ENCODE results near the gene STX4. TPM values are rescaled to one million over a fixed set of nuclear protein-coding genes. Genes with fewer than 3 reads are reported as not detected.

The STX4 gene
- total and polyA plus RNA-seq, 4 donors = 11.4 to 22.1 (median 17.4) TPM

DNA sequence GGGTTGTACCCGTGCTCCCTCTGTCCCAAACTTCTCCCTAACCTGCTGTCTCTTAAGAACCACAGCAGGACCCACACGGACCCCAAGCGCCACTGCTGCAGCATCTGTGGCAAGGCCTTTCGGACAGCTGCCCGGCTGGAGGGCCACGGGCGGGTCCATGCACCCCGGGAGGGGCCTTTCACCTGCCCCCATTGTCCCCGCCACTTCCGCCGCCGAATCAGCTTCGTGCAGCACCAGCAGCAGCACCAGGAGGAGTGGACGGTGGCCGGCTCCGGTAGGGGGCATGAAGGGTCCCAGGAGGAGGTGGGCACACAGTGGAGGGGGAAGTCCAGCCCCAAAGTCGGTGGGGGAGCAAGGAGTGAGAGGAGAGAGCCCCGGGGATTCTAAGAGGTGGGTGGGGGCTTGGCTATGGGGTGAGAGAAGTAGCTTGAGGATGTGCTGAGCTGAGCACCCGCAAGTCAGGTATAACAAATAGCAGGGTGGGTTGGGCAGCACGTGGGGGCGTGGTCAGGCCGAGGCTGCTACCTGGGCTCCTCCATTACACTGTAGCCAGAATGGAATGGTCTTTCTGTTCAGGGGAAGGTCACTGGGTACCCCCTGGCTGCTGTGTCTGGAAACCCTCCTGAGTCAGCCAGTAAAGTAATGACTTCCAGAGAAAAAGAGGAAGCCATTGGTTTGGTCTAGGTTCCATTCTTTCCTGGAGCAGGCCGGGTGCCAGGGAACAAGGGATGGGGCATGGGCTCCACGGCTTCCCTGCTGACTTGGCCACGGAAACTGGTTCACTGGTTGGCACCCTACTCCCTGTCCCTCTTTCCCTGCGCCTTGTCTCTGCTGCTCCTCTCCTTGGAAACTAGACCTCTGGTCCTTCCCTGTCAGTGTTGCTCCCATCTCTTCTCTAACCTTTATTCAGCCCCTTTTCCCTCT, 48.3 kb downstream of the STX4 start:
- no peak for DNase-seq (ENCODE audit: low spot score)

GRCh38 chr16:31082368-31083045, 49.1 kb downstream of the STX4 start:
- Histone ChIP-seq H3K9me3 (ENCODE audit: control insufficient read depth in 4 of 4, low read length in 3 of 4) (no peaks in the 10 kb centered on the region), H3K27me3 (ENCODE audit: control insufficient read depth in 4 of 4, insufficient read depth in 4 of 4, low read length in 3 of 4) (no peaks in the 10 kb centered on the region), H3K9ac (ENCODE audit: low read depth in 1 of 2, low read length in 2 of 2) (no peak overlapping the region), H3K4me3 (ENCODE audit: low read depth in 1 of 3, low read length in 3 of 3) (no peak overlapping the region), H3K36me3 (ENCODE audit: control insufficient read depth in 4 of 4, insufficient read depth in 3 of 4, low read depth in 1 of 4, low read length in 3 of 4) (peaks cover 5 to 64% (median 28%) of the 10 kb centered on the region in 4 donors), H3K27ac (ENCODE audit: low read depth in 1 of 2, low read length in 2 of 2) (no peak overlapping the region), H3K4me1 (ENCODE audit: control insufficient read depth in 4 of 4, insufficient read depth in 4 of 4, low read length in 3 of 4) (no peaks in the 10 kb centered on the region)
- TF ChIP-seq GABPA (IDR thresholded peaks at IDR 0.05 in 1 of 2, conservative IDR thresholded peaks at IDR 0.05 in 1 of 2) = no peak
- no peak for TF ChIP-seq JUND (IDR thresholded peaks at IDR 0.05)
- TF ChIP-seq RAD21 (IDR thresholded peaks at IDR 0.05) = no peak
- WGBS = 87% methylated on average over 14 of the region's 14 CpGs
- no peak for DNase-seq (ENCODE audit: low spot score)

More for the DNA sequence above, 48.3 kb downstream of the STX4 start:
- H3K4me3 ChIP-seq (ENCODE audit: low read depth in 1 of 3, low read length in 3 of 3) = no peak overlapping the region
- H3K36me3 ChIP-seq (ENCODE audit: control insufficient read depth in 4 of 4, insufficient read depth in 3 of 4, low read depth in 1 of 4, low read length in 3 of 4) = peaks cover 9 to 64% (median 30%) of the 10 kb centered on the region in 4 donors
- no peak overlapping the region for H3K9ac ChIP-seq (ENCODE audit: low read depth in 1 of 2, low read length in 2 of 2)
- no peaks in the 10 kb centered on the region for H3K9me3 ChIP-seq (ENCODE audit: control insufficient read depth in 4 of 4, low read length in 3 of 4)
- no peaks in the 10 kb centered on the region for H3K4me1 ChIP-seq (ENCODE audit: control insufficient read depth in 4 of 4, insufficient read depth in 4 of 4, low read length in 3 of 4)
- H3K27me3 ChIP-seq (ENCODE audit: control insufficient read depth in 4 of 4, insufficient read depth in 4 of 4, low read length in 3 of 4) = no peaks in the 10 kb centered on the region
- no peak overlapping the region for H3K27ac ChIP-seq (ENCODE audit: low read depth in 1 of 2, low read length in 2 of 2)
- TF ChIP-seq RAD21 (IDR thresholded peaks at IDR 0.05) (no peak), REST (IDR thresholded peaks at IDR 0.05) (no peak), RXRA (IDR thresholded peaks at IDR 0.05) (no peak)
- 87% methylated on average over 26 of the region's 26 CpGs for WGBS

- WGBS = 74% methylated on average over 9 of the region's 9 CpGs
- peaks cover 5 to 59% (median 26%) of the 10 kb centered on the region in 4 donors for H3K36me3 ChIP-seq (ENCODE audit: control insufficient read depth in 4 of 4, insufficient read depth in 3 of 4, low read depth in 1 of 4, low read length in 3 of 4)
- no peak for DNase-seq (ENCODE audit: low spot score)
- TF ChIP-seq TAF1 (conservative IDR thresholded peaks at IDR 0.05) (no peak), HNF4G (IDR thresholded peaks at IDR 0.05) (no peak), RXRA (IDR thresholded peaks at IDR 0.05) (no peak), FOXA2 (IDR thresholded peaks at IDR 0.05) (no peak), REST (IDR thresholded peaks at IDR 0.05) (no peak), HNF4A (conservative IDR thresholded peaks at IDR 0.05) (no peak), YY1 (IDR thresholded peaks at IDR 0.05) (no peak), JUND (IDR thresholded peaks at IDR 0.05) (no peak), RAD21 (IDR thresholded peaks at IDR 0.05) (no peak), NR2F2 (IDR thresholded peaks at IDR 0.05) (no peak)
- TF ChIP-seq, protein P1, sequence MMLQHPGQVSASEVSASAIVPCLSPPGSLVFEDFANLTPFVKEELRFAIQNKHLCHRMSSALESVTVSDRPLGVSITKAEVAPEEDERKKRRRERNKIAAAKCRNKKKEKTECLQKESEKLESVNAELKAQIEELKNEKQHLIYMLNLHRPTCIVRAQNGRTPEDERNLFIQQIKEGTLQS (IDR thresholded peaks at IDR 0.05) = no peak
- TF ChIP-seq, protein P2, sequence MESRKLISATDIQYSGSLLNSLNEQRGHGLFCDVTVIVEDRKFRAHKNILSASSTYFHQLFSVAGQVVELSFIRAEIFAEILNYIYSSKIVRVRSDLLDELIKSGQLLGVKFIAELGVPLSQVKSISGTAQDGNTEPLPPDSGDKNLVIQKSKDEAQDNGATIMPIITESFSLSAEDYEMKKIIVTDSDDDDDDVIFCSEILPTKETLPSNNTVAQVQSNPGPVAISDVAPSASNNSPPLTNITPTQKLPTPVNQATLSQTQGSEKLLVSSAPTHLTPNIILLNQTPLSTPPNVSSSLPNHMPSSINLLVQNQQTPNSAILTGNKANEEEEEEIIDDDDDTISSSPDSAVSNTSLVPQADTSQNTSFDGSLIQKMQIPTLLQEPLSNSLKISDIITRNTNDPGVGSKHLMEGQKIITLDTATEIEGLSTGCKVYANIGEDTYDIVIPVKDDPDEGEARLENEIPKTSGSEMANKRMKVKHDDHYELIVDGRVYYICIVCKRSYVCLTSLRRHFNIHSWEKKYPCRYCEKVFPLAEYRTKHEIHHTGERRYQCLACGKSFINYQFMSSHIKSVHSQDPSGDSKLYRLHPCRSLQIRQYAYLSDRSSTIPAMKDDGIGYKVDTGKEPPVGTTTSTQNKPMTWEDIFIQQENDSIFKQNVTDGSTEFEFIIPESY (IDR thresholded peaks at IDR 0.05) = no peak
- TF ChIP-seq, protein P3, sequence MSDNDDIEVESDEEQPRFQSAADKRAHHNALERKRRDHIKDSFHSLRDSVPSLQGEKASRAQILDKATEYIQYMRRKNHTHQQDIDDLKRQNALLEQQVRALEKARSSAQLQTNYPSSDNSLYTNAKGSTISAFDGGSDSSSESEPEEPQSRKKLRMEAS (IDR thresholded peaks at IDR 0.05) = no peak
Observed at GRCh38 chr16:31083081-31083480, 49.7 kb downstream of the STX4 start.

More at GRCh38 chr16:31083081-31083480, 49.7 kb downstream of the STX4 start:
- Histone ChIP-seq H3K4me3 (ENCODE audit: low read depth in 1 of 3, low read length in 3 of 3) (no peak overlapping the region), H3K4me1 (ENCODE audit: control insufficient read depth in 4 of 4, insufficient read depth in 4 of 4, low read length in 3 of 4) (no peaks in the 10 kb centered on the region), H3K27ac (ENCODE audit: low read depth in 1 of 2, low read length in 2 of 2) (no peak overlapping the region), H3K9ac (ENCODE audit: low read depth in 1 of 2, low read length in 2 of 2) (no peak overlapping the region), H3K27me3 (ENCODE audit: control insufficient read depth in 4 of 4, insufficient read depth in 4 of 4, low read length in 3 of 4) (no peaks in the 10 kb centered on the region), H3K9me3 (ENCODE audit: control insufficient read depth in 4 of 4, low read length in 3 of 4) (no peaks in the 10 kb centered on the region)

Measured in liver (tissue), 9 donors.